Esophagus muscularis mucosa (tissue), 4 donors: ENCODE results near the gene CD34.

Source experiments
- EP300 ChIP-seq: sonication (generic); formaldehyde crosslinking; IDR thresholded peaks from one replicate; pipeline ENCODE4 v1.6.1; 2017; ENCODE audit warnings: antibody characterized with exemption
- POLR2A ChIP-seq: fragments of 450-650 bp; IDR thresholded peaks from one replicate; pipeline ENCODE4 v1.6.1; 2017; ENCODE audit warnings: antibody characterized with exemption, moderate library complexity, mild to moderate bottlenecking, low read depth
- POLR2AphosphoS5 ChIP-seq, 2 donors: sonication (generic); formaldehyde crosslinking; IDR thresholded peaks; one replicate each; pipeline ENCODE4 v1.6.1; 2017; ENCODE audit warnings: antibody characterized with exemption in 2 of 2
- TF ChIP-seq, protein P1 (sequence below), 3 experiments: fragments of 200-600 bp in 2 of 3; fragments of 450-650 bp in 1 of 3; sonication (generic) in 2 of 3; IDR thresholded peaks; one replicate each; pipeline ENCODE4 v1.5.1; 2017 to 2019; ENCODE audit warnings: antibody characterized with exemption in 3 of 3, mild to moderate bottlenecking in 2 of 3, moderate library complexity in 1 of 3

DNA sequence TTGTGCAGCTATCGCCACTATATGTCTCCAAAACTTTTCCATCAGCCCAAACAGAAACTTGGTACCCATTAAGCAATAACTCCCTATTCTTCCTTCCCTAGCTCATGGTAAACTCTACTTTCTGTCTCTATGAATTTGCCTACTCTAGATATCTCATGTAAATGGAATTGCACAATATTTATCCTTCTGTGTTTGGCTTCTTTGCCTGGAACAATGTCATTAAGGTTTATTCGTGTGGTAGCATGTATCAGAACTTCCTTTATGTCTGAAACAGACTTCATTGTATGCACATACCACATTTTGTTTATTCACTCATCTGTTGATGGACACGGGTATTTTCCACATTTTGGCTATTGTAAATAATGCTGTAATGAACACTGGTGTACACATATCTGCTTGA, 40.7 kb upstream of the CD34 start:
- TF ChIP-seq, protein P1, sequence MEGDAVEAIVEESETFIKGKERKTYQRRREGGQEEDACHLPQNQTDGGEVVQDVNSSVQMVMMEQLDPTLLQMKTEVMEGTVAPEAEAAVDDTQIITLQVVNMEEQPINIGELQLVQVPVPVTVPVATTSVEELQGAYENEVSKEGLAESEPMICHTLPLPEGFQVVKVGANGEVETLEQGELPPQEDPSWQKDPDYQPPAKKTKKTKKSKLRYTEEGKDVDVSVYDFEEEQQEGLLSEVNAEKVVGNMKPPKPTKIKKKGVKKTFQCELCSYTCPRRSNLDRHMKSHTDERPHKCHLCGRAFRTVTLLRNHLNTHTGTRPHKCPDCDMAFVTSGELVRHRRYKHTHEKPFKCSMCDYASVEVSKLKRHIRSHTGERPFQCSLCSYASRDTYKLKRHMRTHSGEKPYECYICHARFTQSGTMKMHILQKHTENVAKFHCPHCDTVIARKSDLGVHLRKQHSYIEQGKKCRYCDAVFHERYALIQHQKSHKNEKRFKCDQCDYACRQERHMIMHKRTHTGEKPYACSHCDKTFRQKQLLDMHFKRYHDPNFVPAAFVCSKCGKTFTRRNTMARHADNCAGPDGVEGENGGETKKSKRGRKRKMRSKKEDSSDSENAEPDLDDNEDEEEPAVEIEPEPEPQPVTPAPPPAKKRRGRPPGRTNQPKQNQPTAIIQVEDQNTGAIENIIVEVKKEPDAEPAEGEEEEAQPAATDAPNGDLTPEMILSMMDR (IDR thresholded peaks at IDR 0.05), result no peak
- TF ChIP-seq POLR2A (no peak), POLR2AphosphoS5 (IDR thresholded peaks at IDR 0.05) (no peak), EP300 (no peak)
